Adrenal gland (tissue), 5 donors: Measurements from ENCODE around the gene IRF4.

Experiments
- POLR2A ChIP-seq, 2 donors: fragments of 450-650 bp; IDR thresholded peaks; one replicate each; pipeline ENCODE4 v1.6.1; 2017; ENCODE audit warnings: antibody characterized with exemption in 2 of 2, mild to moderate bottlenecking in 2 of 2, moderate library complexity in 1 of 2
- TF ChIP-seq, protein P1 (sequence below), 6 experiments: fragments of 450-650 bp in 4 of 6; fragments of 200-600 bp in 2 of 6; sonication (generic) in 1 of 6; IDR thresholded peaks; 1 replicate in 5 of 6; 2 replicates in 1 of 6; pipeline versions ENCODE4 v1.5.1 to v1.8.0; 2016 to 2021; ENCODE audit warnings: antibody characterized with exemption in 6 of 6, mild to moderate bottlenecking in 2 of 6, moderate library complexity in 1 of 6
- donor health status: DM: no; HTN: no; CAD: no.

DNA sequence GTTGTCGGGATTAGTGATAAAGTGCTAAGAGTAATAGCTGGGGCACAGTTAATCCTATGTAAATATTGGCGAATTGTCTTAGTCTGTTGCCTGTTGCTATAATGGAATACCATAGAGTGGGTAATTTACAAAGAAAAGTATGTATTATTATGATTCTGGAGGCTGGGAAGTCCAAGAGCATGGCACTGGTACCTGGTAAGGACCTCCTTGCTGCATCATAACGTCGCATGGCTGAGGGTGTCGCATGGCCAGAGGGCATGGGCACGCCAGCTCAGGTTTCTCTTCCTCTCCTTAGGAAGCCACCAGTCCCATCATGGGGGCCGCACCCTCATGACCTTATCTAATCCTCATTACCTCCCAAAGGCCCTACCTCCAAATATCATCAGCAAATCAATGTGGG, 29.7 kb downstream of the IRF4 start:
- no peak for TF ChIP-seq POLR2A (IDR thresholded peaks at IDR 0.05)
- TF ChIP-seq, protein P1, sequence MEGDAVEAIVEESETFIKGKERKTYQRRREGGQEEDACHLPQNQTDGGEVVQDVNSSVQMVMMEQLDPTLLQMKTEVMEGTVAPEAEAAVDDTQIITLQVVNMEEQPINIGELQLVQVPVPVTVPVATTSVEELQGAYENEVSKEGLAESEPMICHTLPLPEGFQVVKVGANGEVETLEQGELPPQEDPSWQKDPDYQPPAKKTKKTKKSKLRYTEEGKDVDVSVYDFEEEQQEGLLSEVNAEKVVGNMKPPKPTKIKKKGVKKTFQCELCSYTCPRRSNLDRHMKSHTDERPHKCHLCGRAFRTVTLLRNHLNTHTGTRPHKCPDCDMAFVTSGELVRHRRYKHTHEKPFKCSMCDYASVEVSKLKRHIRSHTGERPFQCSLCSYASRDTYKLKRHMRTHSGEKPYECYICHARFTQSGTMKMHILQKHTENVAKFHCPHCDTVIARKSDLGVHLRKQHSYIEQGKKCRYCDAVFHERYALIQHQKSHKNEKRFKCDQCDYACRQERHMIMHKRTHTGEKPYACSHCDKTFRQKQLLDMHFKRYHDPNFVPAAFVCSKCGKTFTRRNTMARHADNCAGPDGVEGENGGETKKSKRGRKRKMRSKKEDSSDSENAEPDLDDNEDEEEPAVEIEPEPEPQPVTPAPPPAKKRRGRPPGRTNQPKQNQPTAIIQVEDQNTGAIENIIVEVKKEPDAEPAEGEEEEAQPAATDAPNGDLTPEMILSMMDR (IDR thresholded peaks at IDR 0.05), result no peak
